ENCODE data around the gene EPSTI1.

The EPSTI1 gene

DNA sequence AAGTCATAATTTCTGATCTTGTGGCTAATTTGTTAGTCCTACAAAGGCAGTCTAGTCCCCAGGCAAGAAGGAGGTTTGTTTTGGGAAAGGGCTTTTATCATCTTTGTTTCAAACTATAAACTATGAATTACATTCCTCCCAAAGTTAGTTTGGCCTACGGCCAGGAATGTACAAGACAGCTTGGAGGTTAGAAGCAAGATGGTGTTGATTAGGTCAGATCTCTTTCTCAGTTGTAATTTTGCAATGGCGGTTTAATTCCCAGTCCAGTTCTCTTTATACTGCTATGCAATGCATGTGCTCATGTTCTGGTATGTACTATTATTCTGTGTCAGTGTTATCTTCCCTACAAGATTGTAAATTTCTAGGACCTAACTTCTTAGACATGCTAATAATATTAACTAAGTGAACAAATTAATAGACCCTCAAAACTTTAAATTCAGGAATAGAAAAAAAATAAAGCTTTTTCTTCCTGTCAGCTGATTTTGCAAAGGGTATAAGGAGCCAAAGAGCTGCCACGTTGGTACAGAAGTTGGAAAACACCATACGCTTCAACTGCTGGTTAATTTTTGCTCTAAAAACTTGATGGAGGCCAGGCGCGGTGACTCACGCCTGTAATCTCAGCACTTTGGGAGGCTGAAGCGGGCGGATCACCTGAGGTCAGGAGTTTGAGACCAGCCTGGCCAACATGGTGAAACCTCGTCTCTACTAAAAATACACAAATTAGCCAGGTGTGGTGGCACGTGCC lies 30.1 kb upstream of the EPSTI1 start:
- Histone ChIP-seq H3K4me3 (ENCODE audit: low read depth, low read length) (no peak overlapping the region), H3K27me3 (ENCODE audit: insufficient read depth, low read depth, severe bottlenecking) (no peaks in the 10 kb centered on the region), H3K27ac (no peak overlapping the region), H3K36me3 (no peaks in the 10 kb centered on the region), H3K9me3 (ENCODE audit: severe bottlenecking) (no peaks in the 10 kb centered on the region)
- TF ChIP-seq, protein P1, sequence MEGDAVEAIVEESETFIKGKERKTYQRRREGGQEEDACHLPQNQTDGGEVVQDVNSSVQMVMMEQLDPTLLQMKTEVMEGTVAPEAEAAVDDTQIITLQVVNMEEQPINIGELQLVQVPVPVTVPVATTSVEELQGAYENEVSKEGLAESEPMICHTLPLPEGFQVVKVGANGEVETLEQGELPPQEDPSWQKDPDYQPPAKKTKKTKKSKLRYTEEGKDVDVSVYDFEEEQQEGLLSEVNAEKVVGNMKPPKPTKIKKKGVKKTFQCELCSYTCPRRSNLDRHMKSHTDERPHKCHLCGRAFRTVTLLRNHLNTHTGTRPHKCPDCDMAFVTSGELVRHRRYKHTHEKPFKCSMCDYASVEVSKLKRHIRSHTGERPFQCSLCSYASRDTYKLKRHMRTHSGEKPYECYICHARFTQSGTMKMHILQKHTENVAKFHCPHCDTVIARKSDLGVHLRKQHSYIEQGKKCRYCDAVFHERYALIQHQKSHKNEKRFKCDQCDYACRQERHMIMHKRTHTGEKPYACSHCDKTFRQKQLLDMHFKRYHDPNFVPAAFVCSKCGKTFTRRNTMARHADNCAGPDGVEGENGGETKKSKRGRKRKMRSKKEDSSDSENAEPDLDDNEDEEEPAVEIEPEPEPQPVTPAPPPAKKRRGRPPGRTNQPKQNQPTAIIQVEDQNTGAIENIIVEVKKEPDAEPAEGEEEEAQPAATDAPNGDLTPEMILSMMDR (IDR thresholded peaks at IDR 0.05; ENCODE audit: low read depth, low read length): no peak
- DNase-seq: no peak

DNA sequence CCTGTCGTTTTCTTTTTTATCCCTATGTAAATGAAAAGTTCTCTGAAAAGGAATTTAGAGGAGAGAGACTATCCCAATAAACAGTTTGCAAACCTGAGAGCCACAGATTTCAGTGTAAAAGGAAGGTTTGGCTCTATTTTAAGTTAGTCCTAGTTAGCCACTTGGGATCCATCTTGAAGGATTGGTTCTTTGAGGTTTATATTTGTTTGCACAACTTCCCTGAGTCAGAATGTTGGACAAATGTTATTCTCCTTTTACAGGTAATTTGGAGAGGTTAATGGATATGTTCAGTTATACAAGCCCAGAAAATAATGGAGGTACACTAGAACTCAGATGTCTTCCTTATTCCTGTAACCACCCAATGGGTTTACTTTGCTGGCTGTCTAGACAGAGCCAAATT lies 28.8 kb upstream of the EPSTI1 start:
- Histone ChIP-seq H3K27ac (no peak overlapping the region), H3K36me3 (no peaks in the 10 kb centered on the region), H3K4me3 (ENCODE audit: low read depth, low read length) (no peak overlapping the region), H3K9me3 (ENCODE audit: severe bottlenecking) (no peaks in the 10 kb centered on the region), H3K27me3 (ENCODE audit: insufficient read depth, low read depth, severe bottlenecking) (no peaks in the 10 kb centered on the region)
- DNase-seq: no peak
- TF ChIP-seq, protein P1 (IDR thresholded peaks at IDR 0.05; ENCODE audit: low read depth, low read length): no peak

DNA sequence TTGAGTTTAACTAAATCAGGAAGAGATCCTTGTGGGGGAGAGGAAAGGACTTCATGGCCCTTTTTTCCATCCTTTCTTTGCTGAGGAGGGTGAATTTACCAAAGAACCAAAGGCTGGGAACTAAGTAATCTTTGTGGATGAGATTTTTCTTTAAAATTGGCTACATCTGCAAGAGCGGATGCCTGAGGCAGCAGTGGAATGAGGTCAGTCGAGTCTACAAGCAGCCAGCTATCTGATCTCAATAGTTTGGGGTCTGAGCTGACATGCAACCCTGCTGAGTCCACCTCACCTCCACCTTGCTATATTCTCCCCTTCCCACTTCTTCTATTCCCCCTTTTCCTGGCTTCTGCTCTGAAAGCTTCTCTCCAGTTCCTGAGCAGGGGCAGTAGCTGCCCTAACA lies 27.8 kb upstream of the EPSTI1 start:
- no peaks in the 10 kb centered on the region for H3K36me3 ChIP-seq
- no peak for DNase-seq
- no peaks in the 10 kb centered on the region for H3K9me3 ChIP-seq (ENCODE audit: severe bottlenecking)
- TF ChIP-seq, protein P1 (IDR thresholded peaks at IDR 0.05; ENCODE audit: low read depth, low read length): no peak
- no peak overlapping the region for H3K4me3 ChIP-seq (ENCODE audit: low read depth, low read length)
- H3K27me3 ChIP-seq (ENCODE audit: insufficient read depth, low read depth, severe bottlenecking): no peaks in the 10 kb centered on the region
- H3K27ac ChIP-seq: no peak overlapping the region

DNA sequence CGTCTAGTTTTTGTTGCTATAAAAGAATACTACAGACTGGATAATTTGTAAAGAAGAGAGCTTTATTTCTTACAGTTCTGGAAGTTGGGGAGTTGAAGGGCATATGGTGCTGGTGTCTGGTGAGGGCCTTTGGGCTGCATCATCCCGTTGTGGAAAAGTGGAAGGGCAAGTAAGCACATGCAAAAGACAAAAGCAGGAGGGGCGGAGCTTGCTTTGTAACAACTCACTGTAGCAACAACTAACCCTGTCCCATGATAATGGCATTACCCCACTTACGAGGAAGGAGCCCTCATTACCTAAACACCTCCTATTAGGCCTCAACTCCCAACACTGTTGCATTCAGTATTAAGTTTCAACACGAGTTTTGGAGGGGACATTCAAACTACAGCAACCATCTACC lies 24.2 kb upstream of the EPSTI1 start:
- Histone ChIP-seq H3K4me3 (ENCODE audit: low read depth, low read length) (no peak overlapping the region), H3K27me3 (ENCODE audit: insufficient read depth, low read depth, severe bottlenecking) (no peaks in the 10 kb centered on the region), H3K9me3 (ENCODE audit: severe bottlenecking) (no peaks in the 10 kb centered on the region), H3K27ac (no peak overlapping the region), H3K36me3 (no peaks in the 10 kb centered on the region)
- TF ChIP-seq, protein P1 (IDR thresholded peaks at IDR 0.05; ENCODE audit: low read depth, low read length): no peak
- no peak for DNase-seq

DNA sequence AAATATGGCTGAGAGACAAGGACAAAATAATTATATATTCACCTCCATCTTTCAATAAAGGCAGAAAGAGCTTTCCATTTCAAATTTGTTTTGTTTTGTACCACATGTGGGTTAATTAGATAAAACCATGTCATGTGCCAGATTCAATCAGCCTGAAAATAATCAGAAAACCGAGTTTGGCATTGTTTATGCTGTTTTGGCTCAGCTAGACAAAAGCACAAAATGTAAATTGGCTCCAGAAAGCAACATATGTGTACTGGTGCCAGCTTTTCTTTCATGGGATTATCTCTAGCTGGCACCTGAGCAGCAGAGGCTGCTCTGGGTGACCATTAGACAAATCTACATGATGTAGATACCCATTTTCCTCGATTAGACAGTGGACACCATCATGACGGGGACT lies 22.1 kb upstream of the EPSTI1 start:
- Histone ChIP-seq H3K36me3 (no peaks in the 10 kb centered on the region), H3K27ac (no peak overlapping the region), H3K9me3 (ENCODE audit: severe bottlenecking) (no peaks in the 10 kb centered on the region), H3K4me3 (ENCODE audit: low read depth, low read length) (no peak overlapping the region), H3K27me3 (ENCODE audit: insufficient read depth, low read depth, severe bottlenecking) (no peaks in the 10 kb centered on the region)
- TF ChIP-seq, protein P1 (IDR thresholded peaks at IDR 0.05; ENCODE audit: low read depth, low read length): no peak
- DNase-seq: no peak

DNA sequence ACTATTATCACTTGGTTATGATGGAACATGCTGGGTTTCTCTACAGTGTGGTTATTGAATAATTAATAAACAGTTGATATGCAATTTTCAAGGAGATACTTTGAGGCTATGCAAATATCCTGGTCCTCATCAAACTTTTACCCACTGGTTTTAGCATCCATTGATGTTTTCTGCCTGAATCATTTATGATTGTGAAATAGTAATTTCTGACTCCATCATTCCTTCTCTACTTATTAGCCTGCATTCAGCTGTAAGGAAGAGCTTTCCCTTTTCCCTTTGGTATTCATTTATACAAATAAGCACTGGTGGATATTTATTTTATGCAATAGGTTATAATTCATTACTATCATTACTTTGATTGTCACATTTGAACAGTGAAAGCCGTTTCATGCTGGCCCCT lies 17.5 kb upstream of the EPSTI1 start:
- TF ChIP-seq, protein P1 (IDR thresholded peaks at IDR 0.05; ENCODE audit: low read depth, low read length): no peak
- DNase-seq: no peak
- no peak overlapping the region for H3K4me3 ChIP-seq (ENCODE audit: low read depth, low read length)
- no peaks in the 10 kb centered on the region for H3K27me3 ChIP-seq (ENCODE audit: insufficient read depth, low read depth, severe bottlenecking)
- H3K9me3 ChIP-seq (ENCODE audit: severe bottlenecking): no peaks in the 10 kb centered on the region
- H3K27ac ChIP-seq: no peak overlapping the region
- no peaks in the 10 kb centered on the region for H3K36me3 ChIP-seq
